ENCODE results near the gene CDRT4.

DNA sequence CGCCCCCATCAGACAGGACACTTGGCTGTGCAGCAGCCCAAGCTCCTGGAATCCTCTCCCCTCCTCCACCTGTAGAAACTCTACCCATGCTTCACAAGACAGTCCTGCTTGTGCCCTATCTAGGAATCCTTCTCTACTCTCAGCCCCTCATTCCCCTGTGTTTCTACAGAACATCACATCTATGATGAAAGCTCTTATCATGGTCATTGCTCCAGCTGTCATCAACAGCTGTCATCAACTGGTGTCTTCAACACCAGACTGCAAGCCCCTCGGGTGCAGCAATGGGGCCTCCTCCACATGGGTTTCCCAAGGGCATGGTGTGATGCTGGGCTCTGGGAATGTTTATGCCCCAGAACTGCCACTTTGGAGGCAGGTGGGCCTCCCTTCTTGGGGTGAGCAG lies 21.1 kb upstream of the CDRT4 start:
- TF ChIP-seq CTCF (conservative IDR thresholded peaks at IDR 0.05) (no peak), EZH2 (IDR thresholded peaks at IDR 0.05; ENCODE audit: low read depth) (no peak)

Measured in PC-9 (cell line).